ENCODE results near the gene CEND1.

DNA sequence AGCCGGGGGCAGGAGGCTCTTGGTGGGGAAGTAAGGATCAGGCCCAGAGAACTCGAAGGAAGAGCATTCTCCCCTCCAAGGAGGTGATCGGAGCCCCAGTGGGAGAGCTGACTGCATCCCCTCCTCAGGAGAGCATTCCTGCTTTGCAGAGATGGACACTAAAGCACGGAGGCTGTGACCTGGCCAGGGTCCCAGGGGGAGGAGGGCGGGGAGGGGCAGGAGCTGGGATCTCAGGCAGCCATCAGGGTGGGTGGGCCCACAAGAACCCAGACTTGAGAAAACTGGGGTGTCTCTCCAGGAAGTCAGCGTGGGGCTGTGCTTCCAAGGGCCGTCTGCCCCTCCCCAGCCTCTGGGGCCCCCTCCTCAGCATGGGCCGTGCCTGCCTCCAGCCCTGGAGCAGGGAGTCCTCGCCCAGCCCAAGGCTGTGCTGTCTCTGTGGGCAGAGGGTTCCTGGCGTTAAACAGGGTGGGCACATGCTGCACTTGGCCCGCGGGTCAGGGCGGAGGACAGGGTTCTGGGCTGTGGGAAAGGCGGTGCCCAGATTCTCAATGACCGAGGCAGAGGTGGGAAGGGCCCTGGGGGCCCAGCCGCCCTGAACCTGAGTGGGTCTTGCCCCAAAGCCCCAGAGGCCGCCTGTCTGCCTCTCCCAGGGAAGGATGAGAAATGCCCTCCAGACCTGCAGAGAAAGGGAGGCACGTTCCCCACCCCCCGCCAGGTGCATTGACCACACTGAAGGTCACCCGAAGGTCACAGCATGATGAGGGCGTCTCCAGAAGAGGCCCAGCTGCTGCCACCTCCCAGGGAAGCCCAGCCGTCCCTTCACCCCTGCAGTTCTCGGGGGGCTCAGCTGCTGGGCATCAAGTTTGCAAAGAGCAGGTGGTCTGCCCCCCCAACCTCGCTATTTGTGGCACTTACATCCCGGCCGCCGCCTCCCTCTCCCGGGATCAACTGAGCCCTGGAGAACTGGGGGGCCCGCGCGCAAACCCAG is 643 bp downstream of the CEND1 start:
- no peak for TF ChIP-seq POLR2A (IDR thresholded peaks at IDR 0.05)
- TF ChIP-seq, protein P1, sequence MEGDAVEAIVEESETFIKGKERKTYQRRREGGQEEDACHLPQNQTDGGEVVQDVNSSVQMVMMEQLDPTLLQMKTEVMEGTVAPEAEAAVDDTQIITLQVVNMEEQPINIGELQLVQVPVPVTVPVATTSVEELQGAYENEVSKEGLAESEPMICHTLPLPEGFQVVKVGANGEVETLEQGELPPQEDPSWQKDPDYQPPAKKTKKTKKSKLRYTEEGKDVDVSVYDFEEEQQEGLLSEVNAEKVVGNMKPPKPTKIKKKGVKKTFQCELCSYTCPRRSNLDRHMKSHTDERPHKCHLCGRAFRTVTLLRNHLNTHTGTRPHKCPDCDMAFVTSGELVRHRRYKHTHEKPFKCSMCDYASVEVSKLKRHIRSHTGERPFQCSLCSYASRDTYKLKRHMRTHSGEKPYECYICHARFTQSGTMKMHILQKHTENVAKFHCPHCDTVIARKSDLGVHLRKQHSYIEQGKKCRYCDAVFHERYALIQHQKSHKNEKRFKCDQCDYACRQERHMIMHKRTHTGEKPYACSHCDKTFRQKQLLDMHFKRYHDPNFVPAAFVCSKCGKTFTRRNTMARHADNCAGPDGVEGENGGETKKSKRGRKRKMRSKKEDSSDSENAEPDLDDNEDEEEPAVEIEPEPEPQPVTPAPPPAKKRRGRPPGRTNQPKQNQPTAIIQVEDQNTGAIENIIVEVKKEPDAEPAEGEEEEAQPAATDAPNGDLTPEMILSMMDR (IDR thresholded peaks at IDR 0.05), result no peak
- TF ChIP-seq EP300 (IDR thresholded peaks at IDR 0.05), result no peak
- no peak for TF ChIP-seq POLR2AphosphoS5 (IDR thresholded peaks at IDR 0.05)

Data from gastroesophageal sphincter (tissue), 3 donors.